CD14-positive monocyte (primary cell): ENCODE measurements around the gene NSD1. TPM values are rescaled to one million over a fixed set of nuclear protein-coding genes. Genes with fewer than 3 reads are reported as not detected.

Experiments
- DNase-seq, 3 donors: peaks; one replicate each; pipeline ENCODE4 v3.0.0-alpha.2; 2011 to 2022
- H2AFZ ChIP-seq: 2 replicates; pipeline ENCODE4 v1.6.0; 2012; ENCODE audit warnings: mild to moderate bottlenecking, low read depth, low read length, inconsistent platforms; ENCODE audit not compliant: insufficient read depth, poor library complexity, severe bottlenecking
- H3K27ac ChIP-seq, 2 donors: 1 replicate in 1 of 2; 2 replicates in 1 of 2; pipeline ENCODE4 v1.5.1; 2012 to 2013; ENCODE audit warnings: low read length in 2 of 2, control low read depth in 1 of 2, inconsistent platforms in 1 of 2, low read depth in 1 of 2, mild to moderate bottlenecking in 1 of 2
- H3K27me3 ChIP-seq, 2 donors: one replicate each; pipeline versions ENCODE4 v1.6.0 to v1.6.1; 2011 to 2013; ENCODE audit warnings: low read length in 2 of 2; ENCODE audit not compliant: control insufficient read depth in 2 of 2, insufficient read depth in 2 of 2
- H3K36me3 ChIP-seq, 2 donors: replicated peaks in 1 of 2; 1 replicate in 1 of 2; 2 replicates in 1 of 2; pipeline versions ENCODE4 v1.5.1 to v1.6.1; 2012 to 2013; ENCODE audit warnings: low read length in 2 of 2, control low read depth in 1 of 2, inconsistent platforms in 1 of 2, mild to moderate bottlenecking in 1 of 2; ENCODE audit not compliant: insufficient read depth in 2 of 2, control insufficient read depth in 1 of 2
- H3K4me1 ChIP-seq, 2 donors: 1 replicate in 1 of 2; 2 replicates in 1 of 2; pipeline versions ENCODE4 v1.5.1 to v1.6.1; 2012 to 2013; ENCODE audit warnings: low read length in 2 of 2, control low read depth in 1 of 2, inconsistent platforms in 1 of 2, mild to moderate bottlenecking in 1 of 2, moderate library complexity in 1 of 2; ENCODE audit not compliant: insufficient read depth in 2 of 2, control insufficient read depth in 1 of 2
- H3K4me2 ChIP-seq: replicated peaks from 2 replicates; pipeline ENCODE3; 2012; ENCODE audit warnings: low read length, moderate library complexity, mild to moderate bottlenecking; ENCODE audit not compliant: poor library complexity, severe bottlenecking; ENCODE audit errors: extremely low read depth
- H3K4me3 ChIP-seq, 3 experiments: fragments of 200-600 bp in 1 of 3; sonication (generic) in 1 of 3; replicated peaks in 1 of 3; 1 replicate in 2 of 3; 2 replicates in 1 of 3; pipeline ENCODE4 v1.5.1; 2011 to 2013; ENCODE audit warnings: low read length in 3 of 3, mild to moderate bottlenecking in 3 of 3, control low read depth in 2 of 3, low read depth in 2 of 3, inconsistent platforms in 1 of 3, moderate library complexity in 1 of 3
- H3K79me2 ChIP-seq: 2 replicates; pipeline ENCODE4 v1.6.0; 2012; ENCODE audit warnings: mild to moderate bottlenecking, control low read depth, inconsistent platforms, low read length, moderate library complexity; ENCODE audit not compliant: insufficient read depth
- H3K9ac ChIP-seq: 2 replicates; pipeline ENCODE4 v1.6.0; 2017; ENCODE audit warnings: low read length, mild to moderate bottlenecking; ENCODE audit not compliant: insufficient read depth, poor library complexity, severe bottlenecking
- H3K9me3 ChIP-seq, 2 donors: replicated peaks in 1 of 2; 1 replicate in 1 of 2; 2 replicates in 1 of 2; pipeline versions ENCODE4 v1.5.1 to v1.6.1; 2012 to 2013; ENCODE audit warnings: low read length in 2 of 2, control low read depth in 1 of 2; ENCODE audit not compliant: control insufficient read depth in 1 of 2, insufficient read depth in 1 of 2
- H4K20me1 ChIP-seq: 2 replicates; pipeline ENCODE4 v1.6.0; 2012; ENCODE audit warnings: mild to moderate bottlenecking, low read length, control low read depth, moderate library complexity; ENCODE audit not compliant: insufficient read depth
- H3K27ac Mint-ChIP-seq, 7 donors: one replicate each; pipeline ENCODE4 v1.8.0; 2020; ENCODE audit warnings: mild to moderate bottlenecking in 7 of 7, mixed read lengths in 7 of 7, moderate library complexity in 6 of 7, inconsistent platforms in 2 of 7
- H3K27me3 Mint-ChIP-seq, 3 donors: one replicate each; pipeline ENCODE4 v1.8.0; 2021 to 2022; ENCODE audit warnings: low read depth in 3 of 3, mild to moderate bottlenecking in 3 of 3, mixed read lengths in 3 of 3, moderate library complexity in 3 of 3, inconsistent platforms in 1 of 3
- H3K36me3 Mint-ChIP-seq, 2 donors: one replicate each; pipeline ENCODE4 v1.8.0; 2020; ENCODE audit warnings: mixed read lengths in 2 of 2, inconsistent platforms in 1 of 2, mild to moderate bottlenecking in 1 of 2
- H3K4me1 Mint-ChIP-seq: one replicate; pipeline ENCODE4 v1.8.0; 2020; ENCODE audit warnings: mild to moderate bottlenecking, mixed read lengths
- H3K4me3 Mint-ChIP-seq, 2 donors: one replicate each; pipeline ENCODE4 v1.8.0; 2020; ENCODE audit warnings: mild to moderate bottlenecking in 2 of 2, mixed read lengths in 2 of 2, moderate library complexity in 1 of 2
- H3K9me3 Mint-ChIP-seq, 7 donors: one replicate each; pipeline ENCODE4 v1.8.0; 2020 to 2022; ENCODE audit warnings: mixed read lengths in 7 of 7, mild to moderate bottlenecking in 6 of 7, moderate library complexity in 6 of 7, inconsistent platforms in 2 of 7
- CTCF ChIP-seq: fragments of 200-600 bp; IDR thresholded peaks from one replicate; pipeline ENCODE4 v1.8.0; 2022; ENCODE audit warnings: antibody characterized with exemption, mild to moderate bottlenecking
- WGBS: methylation state at CpG from one replicate; pipeline ENCODE4 v1.1.5; 2013; ENCODE audit warnings: missing lambda C conversion rate; ENCODE audit not compliant: insufficient coverage; 5-methylcytosine and 5-hydroxymethylcytosine counted together
- intact Hi-C, 2 donors: fragments of 100-400 bp; cut with micrococcal nuclease; formaldehyde crosslinking; loops; one replicate each; pipeline versions ENCODE4 v1.15.0 to v1.15.1; 2023
- polyA plus RNA-seq, 3 donors: library from polyadenylated mRNA; depleted of rRNA in 1 of 3; unstranded in 2 of 3; stranded (reverse) in 1 of 3; fragments of 300-500 nt in 2 of 3; fragments of >200 nt in 1 of 3; fragmentation: Illumina TruSeq in 2 of 3; gene quantifications; 1 replicate in 2 of 3; 2 replicates in 1 of 3; pipeline ENCODE4 v1.2.3, GENCODE V29; 2012 to 2021

NSD1 gene
- polyA plus RNA-seq, 3 donors: 12.6 to 31.9 (median 19.0) TPM

GRCh38 chr5:177327539-177328522 is 194.3 kb downstream of the NSD1 start:
- H3K4me3 ChIP-seq: no peak overlapping the region
- intact Hi-C loops: no loop called here
- H3K79me2 ChIP-seq: no peaks in the 10 kb centered on the region
- no peaks in the 10 kb centered on the region for H3K9me3 ChIP-seq
- no peak overlapping the region for H3K9ac ChIP-seq
- no peak for DNase-seq
- no peak overlapping the region for H3K27ac ChIP-seq
- peaks cover 2 to 8% (median 2%) of the 10 kb centered on the region in 3 donors for H3K27me3 Mint-ChIP-seq
- H3K9me3 Mint-ChIP-seq: no peaks in the 10 kb centered on the region
- peak overlapping the region in 1 of 2 donors; percentile 21 for H3K4me3 Mint-ChIP-seq
- no peak overlapping the region for H3K4me2 ChIP-seq
- H3K4me1 Mint-ChIP-seq: peaks cover 34% of the 10 kb centered on the region
- no peak for TF ChIP-seq CTCF
- H3K36me3 ChIP-seq: peaks cover 32 to 60% of the 10 kb centered on the region in 2 donors
- H3K27me3 ChIP-seq: no peaks in the 10 kb centered on the region
- H4K20me1 ChIP-seq: peaks cover 30% of the 10 kb centered on the region
- 59% methylated on average over 18 of the region's 28 CpGs for WGBS
- H2AFZ ChIP-seq: no peak overlapping the region
- peaks cover 49 to 77% of the 10 kb centered on the region in 2 donors for H3K36me3 Mint-ChIP-seq
- H3K4me1 ChIP-seq: peaks cover 5 to 21% of the 10 kb centered on the region in 2 donors
- H3K27ac Mint-ChIP-seq: peak overlapping the region in 2 of 7 donors; percentile 9 to 60

- H3K9me3 Mint-ChIP-seq: no peaks in the 10 kb centered on the region
- no peak overlapping the region for H3K4me3 ChIP-seq
- DNase-seq: no peak
- no peak overlapping the region for H3K9ac ChIP-seq
- H3K27ac Mint-ChIP-seq: no peak overlapping the region
- H3K27me3 Mint-ChIP-seq: peaks cover 2 to 8% (median 3%) of the 10 kb centered on the region in 3 donors
- H3K9me3 ChIP-seq: no peaks in the 10 kb centered on the region
- peaks cover 5 to 17% of the 10 kb centered on the region in 2 donors for H3K4me1 ChIP-seq
- peaks cover 32% of the 10 kb centered on the region for H3K4me1 Mint-ChIP-seq
- intact Hi-C loops: no loop called here
- H3K79me2 ChIP-seq: no peaks in the 10 kb centered on the region
- peaks cover 39% of the 10 kb centered on the region for H4K20me1 ChIP-seq
- H3K27me3 ChIP-seq: no peaks in the 10 kb centered on the region
- H2AFZ ChIP-seq: no peak overlapping the region
- 87% methylated on average over 9 of the region's 19 CpGs for WGBS
- no peak overlapping the region for H3K4me3 Mint-ChIP-seq
- H3K36me3 Mint-ChIP-seq: peaks cover 58 to 85% of the 10 kb centered on the region in 2 donors
- TF ChIP-seq CTCF: no peak
- no peak overlapping the region for H3K27ac ChIP-seq
- H3K36me3 ChIP-seq: peaks cover 40 to 69% of the 10 kb centered on the region in 2 donors
- no peak overlapping the region for H3K4me2 ChIP-seq
Measured at GRCh38 chr5:177328545-177329231, 195.1 kb downstream of the NSD1 start.
